HG02759 (cell line): ENCODE results near the gene REG3G.
"Not testable (repeated sequence)": the region's sequence is repeated elsewhere in the genome, so short reads cannot be mapped to it uniquely, and the experiment has no call there.

Experiments
- ATAC-seq: cut with Tn5 transposase; IDR thresholded peaks from one replicate; pipeline ENCODE4 v1.9.1; 2021; ENCODE audit warnings: mild to moderate bottlenecking, moderate library complexity; ENCODE audit not compliant: unreplicated experiment

The REG3G gene

GRCh38 chr2:79013629-79014028 is 11.9 kb upstream of the REG3G start:
- no peak for ATAC-seq

- no peak for ATAC-seq
These were observed 9.2 kb upstream of the REG3G start for GRCh38 chr2:79016342-79016741.

GRCh38 chr2:79026061-79026460 is 559 bp downstream of the REG3G start:
- ATAC-seq: no peak

GRCh38 chr2:79039944-79040343 is 14.4 kb downstream of the REG3G start:
- no peak for ATAC-seq

- ATAC-seq: no peak
These were observed 15.5 kb downstream of the REG3G start for GRCh38 chr2:79041032-79041448.

- ATAC-seq: not testable (repeated sequence)
These were observed 28.0 kb downstream of the REG3G start for GRCh38 chr2:79053486-79053885.

- not testable (repeated sequence) for ATAC-seq
These were observed 29.3 kb downstream of the REG3G start for GRCh38 chr2:79054769-79055168.

GRCh38 chr2:79065201-79065600 is 39.7 kb downstream of the REG3G start:
- ATAC-seq: no peak

- no peak for ATAC-seq
These were observed 45.6 kb downstream of the REG3G start for GRCh38 chr2:79071078-79071477.
